Peyer's patch (tissue), 4 donors: ENCODE results near the gene STAMBPL1.

Experiments
- POLR2A ChIP-seq, 2 donors: fragments of 450-650 bp; IDR thresholded peaks; one replicate each; pipeline ENCODE4 v1.5.1; 2017; ENCODE audit warnings: antibody characterized with exemption in 2 of 2, mild to moderate bottlenecking in 2 of 2, moderate library complexity in 2 of 2
- TF ChIP-seq, protein P1 (sequence below), 6 experiments: fragments of 450-650 bp in 4 of 6; fragments of 200-600 bp in 2 of 6; sonication (generic) in 1 of 6; IDR thresholded peaks; one replicate each; pipeline ENCODE4 v1.5.1; 2017 to 2019; ENCODE audit warnings: antibody characterized with exemption in 6 of 6, mild to moderate bottlenecking in 3 of 6, moderate library complexity in 1 of 6

DNA sequence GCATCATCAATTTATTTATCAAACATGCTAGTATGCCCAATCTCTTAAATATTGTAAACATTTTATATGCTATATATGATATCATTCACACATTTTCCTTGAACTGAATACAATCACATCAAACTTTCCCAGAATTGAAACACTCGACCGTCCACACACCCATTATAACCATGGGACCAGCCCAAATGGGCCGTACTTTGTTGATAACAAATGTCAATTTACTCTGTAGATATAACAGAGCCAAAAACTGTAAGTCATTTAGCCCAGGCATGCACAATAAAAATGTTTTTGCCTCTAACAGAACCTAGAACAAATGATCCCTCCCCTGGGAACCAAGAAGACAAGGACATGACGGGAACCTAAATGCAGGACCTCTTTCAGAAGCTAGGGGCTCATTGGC is 27.7 kb upstream of the STAMBPL1 start:
- no peak for TF ChIP-seq POLR2A (IDR thresholded peaks at IDR 0.05)
- TF ChIP-seq, protein P1, sequence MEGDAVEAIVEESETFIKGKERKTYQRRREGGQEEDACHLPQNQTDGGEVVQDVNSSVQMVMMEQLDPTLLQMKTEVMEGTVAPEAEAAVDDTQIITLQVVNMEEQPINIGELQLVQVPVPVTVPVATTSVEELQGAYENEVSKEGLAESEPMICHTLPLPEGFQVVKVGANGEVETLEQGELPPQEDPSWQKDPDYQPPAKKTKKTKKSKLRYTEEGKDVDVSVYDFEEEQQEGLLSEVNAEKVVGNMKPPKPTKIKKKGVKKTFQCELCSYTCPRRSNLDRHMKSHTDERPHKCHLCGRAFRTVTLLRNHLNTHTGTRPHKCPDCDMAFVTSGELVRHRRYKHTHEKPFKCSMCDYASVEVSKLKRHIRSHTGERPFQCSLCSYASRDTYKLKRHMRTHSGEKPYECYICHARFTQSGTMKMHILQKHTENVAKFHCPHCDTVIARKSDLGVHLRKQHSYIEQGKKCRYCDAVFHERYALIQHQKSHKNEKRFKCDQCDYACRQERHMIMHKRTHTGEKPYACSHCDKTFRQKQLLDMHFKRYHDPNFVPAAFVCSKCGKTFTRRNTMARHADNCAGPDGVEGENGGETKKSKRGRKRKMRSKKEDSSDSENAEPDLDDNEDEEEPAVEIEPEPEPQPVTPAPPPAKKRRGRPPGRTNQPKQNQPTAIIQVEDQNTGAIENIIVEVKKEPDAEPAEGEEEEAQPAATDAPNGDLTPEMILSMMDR (IDR thresholded peaks at IDR 0.05), result no peak
